Dermis lymphatic vessel endothelial cell (primary cell): ENCODE results near the gene DEPP1. TPM values are rescaled to one million over a fixed set of nuclear protein-coding genes. Genes with fewer than 3 reads are reported as not detected.

ENCODE experiments used
- total RNA-seq: library from RNA; depleted of rRNA; stranded (reverse); fragments of >200 nt; gene quantifications from 2 replicates; pipeline ENCODE4 v1.2.1, GENCODE V29; 2014

Gene DEPP1
- 104 and 241 TPM in 2 replicates for total RNA-seq

DNA sequence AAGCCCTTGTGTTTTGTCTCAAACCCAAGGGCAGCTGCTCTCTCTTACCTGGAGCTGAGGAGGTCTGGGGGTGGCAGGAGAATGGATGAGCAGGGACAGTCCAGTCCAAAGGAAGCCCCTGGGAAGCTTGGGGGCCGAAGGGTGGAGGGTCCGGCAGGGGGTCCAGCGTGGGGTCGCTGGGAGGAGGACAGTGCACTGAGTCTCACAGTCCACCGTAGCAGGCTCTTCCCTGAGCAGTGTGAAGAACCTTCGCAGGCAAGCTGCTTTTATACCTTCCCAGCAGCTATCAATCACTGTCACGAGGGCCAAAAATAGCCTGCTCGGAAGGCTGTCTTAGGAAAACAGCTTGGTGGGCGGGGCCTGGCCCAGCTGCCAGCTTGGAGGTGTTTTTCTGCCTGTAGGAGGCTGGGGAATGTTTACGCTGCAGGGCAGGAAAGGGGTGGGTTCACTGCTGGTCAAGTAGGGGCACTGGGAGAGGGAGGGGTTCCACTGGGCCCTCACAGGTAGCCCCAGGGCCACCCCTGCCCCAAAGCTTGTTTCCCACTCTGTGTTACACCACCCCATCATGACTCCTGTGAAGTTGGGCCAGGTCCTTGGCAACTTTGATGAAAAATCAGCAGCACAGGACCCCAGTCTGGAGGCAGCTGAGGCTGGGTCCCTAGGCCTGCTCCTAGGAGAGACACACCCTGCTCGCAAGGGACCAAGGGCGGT lies at the start of gene DEPP1:
DEPP1 (minus strand) TSS at position 240 of the 711 bp plus-strand sequence. CDS start 779 bp downstream, outside the sequence.

DNA sequence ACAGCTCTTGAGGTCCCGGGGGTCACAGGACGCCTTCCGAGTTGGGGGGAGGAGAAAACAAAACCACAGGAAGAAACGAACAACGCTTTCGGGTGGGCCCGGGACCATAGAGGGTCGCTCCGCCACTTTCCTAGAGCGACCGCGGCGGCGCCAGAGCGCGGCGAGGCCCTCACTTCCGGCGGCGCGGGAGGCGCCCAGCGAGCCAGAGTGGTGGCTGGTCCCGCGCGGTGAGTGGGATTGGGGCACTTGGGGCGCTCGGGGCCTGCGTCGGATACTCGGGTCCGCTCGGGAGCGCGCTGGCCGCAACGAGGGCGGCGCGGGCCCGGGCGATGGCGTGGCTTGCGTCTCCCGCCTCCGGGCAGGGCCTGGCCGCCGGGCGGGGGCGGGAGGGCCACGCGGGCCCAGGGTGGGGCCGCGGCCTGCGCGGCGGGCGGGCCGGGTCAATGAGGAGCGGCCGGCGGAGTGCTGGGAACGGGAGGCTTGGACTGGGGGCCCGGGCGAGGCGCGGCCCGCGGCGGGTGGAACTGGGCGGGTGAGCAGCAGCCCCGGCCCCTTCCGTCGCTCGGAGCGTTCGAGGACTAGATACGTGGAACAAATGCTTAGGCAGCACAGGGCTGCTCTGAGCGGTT lies 22.3 kb upstream of the DEPP1 start, which contains the start of gene ZNF22:
ZNF22 (plus strand) TSS at position 172 of the 629 bp plus-strand sequence. CDS start 2,446 bp downstream, outside the sequence.

DNA sequence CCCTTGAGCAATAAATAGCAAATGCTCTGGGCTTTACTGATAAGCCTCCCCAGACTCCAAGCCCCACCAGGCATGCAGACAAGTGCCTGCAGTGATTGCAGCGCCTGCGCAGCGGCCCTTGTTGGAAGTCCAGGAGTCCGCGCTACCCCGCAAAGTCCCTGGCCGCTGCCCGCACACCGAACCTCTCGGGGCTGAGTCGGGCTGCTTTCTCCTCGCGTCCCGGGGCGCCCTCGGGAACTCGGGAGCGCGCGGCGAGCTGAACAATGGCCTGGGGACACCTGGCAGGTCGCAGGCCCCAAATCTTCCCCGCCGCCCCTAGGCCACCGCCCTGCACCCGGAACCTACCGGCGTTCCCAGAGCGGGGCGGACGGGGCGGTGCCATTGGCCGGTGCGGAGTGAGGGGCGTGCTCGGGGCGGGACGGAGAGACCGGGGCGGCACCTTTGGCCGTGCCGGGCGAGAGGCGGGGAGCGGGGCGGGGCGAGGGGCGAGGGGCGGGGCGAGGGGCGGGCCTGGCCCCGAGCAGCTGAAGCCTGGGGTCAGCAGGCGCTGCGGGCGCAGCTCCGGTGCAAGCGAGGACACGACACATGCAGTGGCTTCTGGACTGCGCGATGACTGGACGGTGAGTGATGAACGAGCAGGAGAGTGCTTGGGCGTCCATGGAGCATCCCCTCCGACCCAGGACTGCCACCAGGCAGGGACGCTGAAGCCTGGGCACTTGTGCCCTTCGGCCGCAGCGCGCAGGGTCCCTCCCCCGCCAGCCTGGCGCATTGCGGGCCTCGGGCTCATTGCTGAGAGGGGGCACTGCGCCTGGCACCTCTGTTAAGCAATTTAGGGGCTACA lies 19.1 kb downstream of the DEPP1 start, which contains the start of gene RASSF4:
RASSF4 (plus strand) TSS at position 556 of the 841 bp plus-strand sequence. CDS start 10,401 bp downstream, outside the sequence.

Other genes starting within 250 kb of the DEPP1 start
- not detected in 2 replicates for gene TMEM72, start 67.5 kb downstream of the DEPP1 start, total RNA-seq
- gene RASSF4, start 19.0 kb downstream of the DEPP1 start, total RNA-seq = 14.1 and 18.0 TPM in 2 replicates
- 34.6 and 45.2 TPM in 2 replicates for gene ZNF22, start 22.1 kb upstream of the DEPP1 start, total RNA-seq